Measurements from ENCODE around the gene RFX4.

RFX4 gene

GRCh38 chr12:106736051-106736957, 153.5 kb downstream of the RFX4 start:
- no peak for DNase-seq

GRCh38 chr12:106739318-106739717, 156.5 kb downstream of the RFX4 start:
- no peak for DNase-seq

GRCh38 chr12:106739815-106740530, 157.2 kb downstream of the RFX4 start:
- DNase-seq = no peak

GRCh38 chr12:106740818-106741217, 158.0 kb downstream of the RFX4 start:
- no peak for DNase-seq

GRCh38 chr12:106741247-106741646, 158.4 kb downstream of the RFX4 start:
- no peak for DNase-seq

GRCh38 chr12:106743270-106743988, 160.6 kb downstream of the RFX4 start:
- no peak for DNase-seq

GRCh38 chr12:106744600-106744999, 161.8 kb downstream of the RFX4 start:
- DNase-seq = no peak

- no peak for DNase-seq
Measured at GRCh38 chr12:106745181-106745745, 162.5 kb downstream of the RFX4 start.

GRCh38 chr12:106747973-106748436, 165.2 kb downstream of the RFX4 start:
- DNase-seq = peak; percentile 21

GRCh38 chr12:106750524-106750923, 167.7 kb downstream of the RFX4 start:
- no peak for DNase-seq

- peak; percentile 43 for DNase-seq
Measured at GRCh38 chr12:106753526-106753925, 170.7 kb downstream of the RFX4 start.

GRCh38 chr12:106754331-106754730, 171.5 kb downstream of the RFX4 start:
- DNase-seq = no peak

- no peak for DNase-seq
Measured at GRCh38 chr12:106757623-106758348, 175.0 kb downstream of the RFX4 start.

- DNase-seq = no peak
Measured at GRCh38 chr12:106758349-106759110, 175.7 kb downstream of the RFX4 start.

- no peak for DNase-seq
Measured at GRCh38 chr12:106759526-106760183, 176.9 kb downstream of the RFX4 start.

- no peak for DNase-seq
Measured at GRCh38 chr12:106760184-106760531, 177.4 kb downstream of the RFX4 start.

- no peak for DNase-seq
Measured at GRCh38 chr12:106764220-106764619, 181.4 kb downstream of the RFX4 start.

- DNase-seq = no peak
Measured at GRCh38 chr12:106764738-106765137, 181.9 kb downstream of the RFX4 start.

GRCh38 chr12:106766393-106766826, 183.6 kb downstream of the RFX4 start:
- DNase-seq = no peak

- DNase-seq = no peak
Measured at GRCh38 chr12:106767206-106767605, 184.4 kb downstream of the RFX4 start.

Data from activated effector memory CD4-positive, alpha-beta T cell treated with Interleukin-2 at 50 U/mL for 16 hours (primary cell).